ENCODE data around the gene KDM2A. TPM values are rescaled to one million over a fixed set of nuclear protein-coding genes. Genes with fewer than 3 reads are reported as not detected.

KDM2A gene
- total and polyA plus RNA-seq, 2 experiments from 2014 or later: 25.0 to 54.1 TPM

DNA sequence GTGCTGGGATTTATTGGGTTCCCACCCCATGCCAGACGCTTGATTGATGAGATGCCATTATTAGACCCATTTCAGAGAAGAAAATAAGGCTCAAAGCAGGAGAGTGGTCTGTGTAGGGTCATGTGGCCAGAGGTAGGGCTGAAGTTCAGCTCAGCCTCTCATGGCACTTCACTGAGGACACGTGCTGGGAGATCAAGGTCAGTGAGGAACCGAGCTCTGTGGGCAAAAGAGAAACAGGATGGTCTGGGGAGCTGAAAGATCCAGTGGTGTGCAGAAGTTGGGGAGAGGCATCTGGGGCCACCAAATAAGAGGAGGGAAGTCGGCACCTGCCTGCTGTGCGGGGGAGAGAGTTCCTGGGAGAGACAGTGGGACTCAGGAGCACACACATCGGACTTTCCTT, 42.9 kb upstream of the KDM2A start:
- TF ChIP-seq EZH2phosphoT487 (IDR thresholded peaks at IDR 0.05; ENCODE audit: unreplicated experiment) (no peak), NANOG (IDR thresholded peaks at IDR 0.05; ENCODE audit: borderline replicate concordance) (no peak), ETS1 (IDR thresholded peaks at IDR 0.05) (no peak), ZNF331 (CRISPR knock-in tag; IDR thresholded peaks at IDR 0.05; ENCODE audit: low read depth) (no peak), POLR2AphosphoS5 (IDR thresholded peaks at IDR 0.05; ENCODE audit: low read depth) (no peak)
- TF ChIP-seq, protein P1, sequence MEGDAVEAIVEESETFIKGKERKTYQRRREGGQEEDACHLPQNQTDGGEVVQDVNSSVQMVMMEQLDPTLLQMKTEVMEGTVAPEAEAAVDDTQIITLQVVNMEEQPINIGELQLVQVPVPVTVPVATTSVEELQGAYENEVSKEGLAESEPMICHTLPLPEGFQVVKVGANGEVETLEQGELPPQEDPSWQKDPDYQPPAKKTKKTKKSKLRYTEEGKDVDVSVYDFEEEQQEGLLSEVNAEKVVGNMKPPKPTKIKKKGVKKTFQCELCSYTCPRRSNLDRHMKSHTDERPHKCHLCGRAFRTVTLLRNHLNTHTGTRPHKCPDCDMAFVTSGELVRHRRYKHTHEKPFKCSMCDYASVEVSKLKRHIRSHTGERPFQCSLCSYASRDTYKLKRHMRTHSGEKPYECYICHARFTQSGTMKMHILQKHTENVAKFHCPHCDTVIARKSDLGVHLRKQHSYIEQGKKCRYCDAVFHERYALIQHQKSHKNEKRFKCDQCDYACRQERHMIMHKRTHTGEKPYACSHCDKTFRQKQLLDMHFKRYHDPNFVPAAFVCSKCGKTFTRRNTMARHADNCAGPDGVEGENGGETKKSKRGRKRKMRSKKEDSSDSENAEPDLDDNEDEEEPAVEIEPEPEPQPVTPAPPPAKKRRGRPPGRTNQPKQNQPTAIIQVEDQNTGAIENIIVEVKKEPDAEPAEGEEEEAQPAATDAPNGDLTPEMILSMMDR (conservative IDR thresholded peaks at IDR 0.05; ENCODE audit: low read depth in 2 of 2): no peak
- no peaks in the 10 kb centered on the region for H3K9me3 Mint-ChIP-seq
- no peak for DNase-seq (ENCODE audit: low spot score)
- H3K4me2 ChIP-seq: no peak overlapping the region
- H3K27ac ChIP-seq (ENCODE audit: low read depth): no peak overlapping the region
- no peaks in the 10 kb centered on the region for H4K20me1 ChIP-seq (replicated peaks; ENCODE audit: insufficient read depth)
- H3K4me1 ChIP-seq (ENCODE audit: insufficient read depth): no peaks in the 10 kb centered on the region; the same call in 1 of the 2 replicates
- no peaks in the 10 kb centered on the region for H3K9me2 ChIP-seq (ENCODE audit: insufficient read depth)
- H3K79me2 ChIP-seq (replicated peaks; ENCODE audit: insufficient read depth): no peaks in the 10 kb centered on the region
- H3K36me3 Mint-ChIP-seq (ENCODE audit: low read depth): no peaks in the 10 kb centered on the region; the same call in 2 of the 3 replicates
- peaks cover 5% of the 10 kb centered on the region; the same call in 1 of the 2 replicates for H3F3A ChIP-seq (replicated peaks; ENCODE audit: low read depth)
- H3K27me3 ChIP-seq (ENCODE audit: insufficient read depth): no peaks in the 10 kb centered on the region
- no peak for ATAC-seq
- H3K36me3 ChIP-seq (ENCODE audit: insufficient read depth): no peaks in the 10 kb centered on the region
- H3K4me3 Mint-ChIP-seq: no peak overlapping the region
- no peak overlapping the region for H3K27ac Mint-ChIP-seq
- H3K27me3 Mint-ChIP-seq (ENCODE audit: insufficient read depth, low read depth, poor library complexity): peaks cover 11% of the 10 kb centered on the region
- H2AFZ ChIP-seq: no peak overlapping the region
- H3K4me1 Mint-ChIP-seq: peaks cover 10% of the 10 kb centered on the region
- no peak overlapping the region for H3K4me3 ChIP-seq

- H3K4me3 Mint-ChIP-seq: no peak overlapping the region; the same call in 2 of the 3 replicates
- H3K9me3 Mint-ChIP-seq: no peaks in the 10 kb centered on the region
- H3K79me2 ChIP-seq (replicated peaks; ENCODE audit: insufficient read depth): no peaks in the 10 kb centered on the region
- no peak overlapping the region for H3K4me2 ChIP-seq
- no peaks in the 10 kb centered on the region for H3K9me2 ChIP-seq (ENCODE audit: insufficient read depth)
- DNase-seq (ENCODE audit: low spot score) (no peak), ATAC-seq (no peak)
- peaks cover 19% of the 10 kb centered on the region for H3K4me1 Mint-ChIP-seq
- no peaks in the 10 kb centered on the region for H3K36me3 Mint-ChIP-seq (ENCODE audit: low read depth)
- no peaks in the 10 kb centered on the region for H3F3A ChIP-seq (replicated peaks; ENCODE audit: low read depth)
- H3K27ac ChIP-seq (ENCODE audit: low read depth): no peak overlapping the region
- H2AFZ ChIP-seq: no peak overlapping the region
- no peak overlapping the region for H3K4me3 ChIP-seq
- no peaks in the 10 kb centered on the region for H3K36me3 ChIP-seq (ENCODE audit: insufficient read depth)
- H3K27me3 ChIP-seq (ENCODE audit: insufficient read depth): no peaks in the 10 kb centered on the region
- H4K20me1 ChIP-seq (replicated peaks; ENCODE audit: insufficient read depth): no peaks in the 10 kb centered on the region
- peaks cover 7% of the 10 kb centered on the region; the same call in 1 of the 2 replicates for H3K4me1 ChIP-seq (ENCODE audit: insufficient read depth)
- H3K27ac Mint-ChIP-seq: no peak overlapping the region
- peaks cover 19% of the 10 kb centered on the region for H3K27me3 Mint-ChIP-seq (ENCODE audit: insufficient read depth, low read depth, poor library complexity)
- TF ChIP-seq ZNF462 (CRISPR knock-in tag; IDR thresholded peaks at IDR 0.05): no peak
- TF ChIP-seq EZH2phosphoT487 (IDR thresholded peaks at IDR 0.05; ENCODE audit: unreplicated experiment): no peak
- TF ChIP-seq STAT1 (IDR thresholded peaks at IDR 0.05; ENCODE audit: unreplicated experiment): no peak
- no peak for TF ChIP-seq CREB1 (CRISPR knock-in tag; IDR thresholded peaks at IDR 0.05; ENCODE audit: low read depth)
- TF ChIP-seq ZNF331 (CRISPR knock-in tag; IDR thresholded peaks at IDR 0.05; ENCODE audit: low read depth): no peak
- TF ChIP-seq JUNB (IDR thresholded peaks at IDR 0.05; ENCODE audit: unreplicated experiment): no peak
Measured at GRCh38 chr11:67079065-67079705, 39.9 kb upstream of the KDM2A start.

All from GM23338 (cell line).